Duodenal mucosa (tissue), 2 donors: Measurements from ENCODE around the gene GNB3.
"Not testable (repeated sequence)": the region's sequence is repeated elsewhere in the genome, so short reads cannot be mapped to it uniquely, and the experiment has no call there.

Source experiments
- H3K27ac ChIP-seq: one replicate; pipeline ENCODE4 v1.7.0; 2013; ENCODE audit warnings: low read depth, low read length
- H3K27me3 ChIP-seq, 2 donors: one replicate each; pipeline ENCODE4 v1.7.0; 2013; ENCODE audit warnings: low read length in 2 of 2, control low read depth in 1 of 2; ENCODE audit not compliant: insufficient read depth in 2 of 2, control insufficient read depth in 1 of 2
- H3K36me3 ChIP-seq, 2 donors: one replicate each; pipeline ENCODE4 v1.7.0; 2013; ENCODE audit warnings: low read length in 2 of 2, control low read depth in 1 of 2; ENCODE audit not compliant: insufficient read depth in 2 of 2, control insufficient read depth in 1 of 2
- H3K4me1 ChIP-seq, 2 donors: one replicate each; pipeline ENCODE4 v1.7.0; 2013; ENCODE audit warnings: low read length in 2 of 2, control low read depth in 1 of 2; ENCODE audit not compliant: insufficient read depth in 2 of 2, control insufficient read depth in 1 of 2
- H3K4me3 ChIP-seq, 2 donors: one replicate each; pipeline ENCODE4 v1.7.0; 2013; ENCODE audit warnings: low read length in 2 of 2, low read depth in 1 of 2
- H3K9ac ChIP-seq, 2 donors: one replicate each; pipeline ENCODE4 v1.7.0; 2013; ENCODE audit warnings: low read length in 2 of 2, low read depth in 1 of 2
- H3K9me3 ChIP-seq, 2 donors: one replicate each; pipeline ENCODE4 v1.7.0; 2013; ENCODE audit warnings: low read length in 2 of 2, control low read depth in 1 of 2; ENCODE audit not compliant: control insufficient read depth in 1 of 2

The GNB3 gene

DNA sequence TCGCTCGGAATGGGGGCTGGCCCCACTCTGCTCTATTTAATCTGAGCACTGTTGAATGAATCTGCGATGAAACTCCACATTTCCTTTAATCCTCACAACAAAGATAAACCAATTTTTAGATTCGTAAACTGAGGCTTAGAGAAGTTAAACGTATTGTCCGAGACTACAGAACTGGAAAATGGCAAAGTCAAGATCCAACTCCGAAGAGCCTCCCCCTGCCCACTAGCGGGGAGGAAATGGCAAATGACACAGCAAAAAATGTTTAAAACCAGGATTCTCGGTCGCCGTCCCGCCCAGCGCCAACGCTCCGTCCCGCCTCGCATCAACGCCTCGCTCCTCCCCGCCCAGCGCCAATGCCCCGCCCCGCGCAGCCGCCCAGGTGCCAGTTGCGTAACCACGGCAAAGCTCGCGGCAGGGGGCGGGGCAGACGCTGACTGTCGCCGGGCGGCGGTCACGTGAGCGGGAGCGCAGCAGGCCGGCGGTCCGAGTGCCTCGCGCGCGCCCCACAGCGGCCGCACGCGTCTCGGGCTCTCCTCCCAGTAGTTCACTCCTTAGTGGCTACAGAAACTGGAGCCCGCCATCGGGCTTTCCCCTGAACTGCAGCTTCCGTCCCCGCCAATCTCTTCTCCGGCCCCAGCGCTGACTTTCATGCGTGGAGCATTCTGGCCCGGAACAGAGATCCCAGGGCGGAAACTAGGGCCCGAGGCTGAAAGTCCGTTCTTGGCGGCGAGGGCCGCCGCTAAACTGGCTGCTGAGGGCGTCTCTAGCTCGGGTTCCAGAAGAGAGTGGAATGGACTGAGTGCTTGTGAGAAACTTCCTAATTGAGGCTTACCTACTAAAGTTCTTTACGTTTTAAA, 50.3 kb downstream of the GNB3 start:
- Histone ChIP-seq H3K36me3 (no peaks in the 10 kb centered on the region), H3K9me3 (no peaks in the 10 kb centered on the region), H3K27ac (peak overlapping the region; percentile 84), H3K4me1 (peaks cover 9 to 11% of the 10 kb centered on the region in 2 donors), H3K27me3 (no peaks in the 10 kb centered on the region), H3K9ac (peak overlapping the region; percentile 77 to 84), H3K4me3 (peak overlapping the region; percentile 67 to 70)

DNA sequence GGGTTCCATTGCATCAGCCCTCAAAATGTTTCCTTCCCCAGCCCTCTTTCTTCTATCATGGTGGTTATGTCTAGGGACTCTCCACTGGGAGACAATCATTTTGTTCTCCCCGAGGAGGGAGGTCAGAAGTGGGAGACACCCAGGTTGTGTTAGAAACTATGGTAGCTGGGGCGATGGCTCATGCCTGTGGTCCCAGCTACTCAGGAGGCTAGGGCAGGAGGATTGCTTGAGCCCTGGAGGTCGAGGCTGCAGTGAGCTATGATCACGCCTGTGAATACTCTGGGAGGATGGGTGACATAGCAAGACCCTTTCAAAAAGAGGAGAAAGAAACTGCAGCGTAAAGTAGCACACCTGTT, 50.9 kb downstream of the GNB3 start:
- H3K27me3 ChIP-seq: no peaks in the 10 kb centered on the region

DNA sequence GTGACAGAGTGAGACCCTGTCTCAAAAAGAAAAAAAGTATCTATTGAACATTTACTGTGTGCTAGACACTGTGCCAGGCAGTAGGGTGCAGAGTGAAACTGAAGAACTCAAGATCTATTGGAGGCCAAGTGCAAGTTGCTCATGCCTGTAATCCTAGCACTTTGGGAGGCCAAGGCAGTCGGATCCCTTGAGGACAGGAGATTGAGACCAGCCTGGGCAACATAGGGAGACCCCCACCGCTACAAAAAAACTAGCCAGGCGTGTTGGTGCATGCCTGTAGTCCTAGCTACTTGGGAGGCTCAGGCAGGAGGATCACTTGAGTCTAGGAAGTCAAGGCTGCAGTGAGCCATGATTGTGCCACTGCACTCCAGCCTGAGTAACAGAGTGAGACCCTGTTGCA, 52.0 kb downstream of the GNB3 start:
- peaks cover 9 to 11% of the 10 kb centered on the region in 2 donors for H3K4me1 ChIP-seq
- H3K9ac ChIP-seq, H3K27me3 ChIP-seq, H3K36me3 ChIP-seq, H3K27ac ChIP-seq, H3K4me3 ChIP-seq, H3K9me3 ChIP-seq: not testable (repeated sequence)

More for the DNA sequence above, 50.9 kb downstream of the GNB3 start:
- Histone ChIP-seq H3K36me3 (no peaks in the 10 kb centered on the region), H3K27ac (peak overlapping the region; percentile 84), H3K9me3 (no peaks in the 10 kb centered on the region), H3K4me3 (peak overlapping the region; percentile 63 to 67), H3K4me1 (peaks cover 9 to 11% of the 10 kb centered on the region in 2 donors), H3K9ac (peak overlapping the region; percentile 77 to 82)

DNA sequence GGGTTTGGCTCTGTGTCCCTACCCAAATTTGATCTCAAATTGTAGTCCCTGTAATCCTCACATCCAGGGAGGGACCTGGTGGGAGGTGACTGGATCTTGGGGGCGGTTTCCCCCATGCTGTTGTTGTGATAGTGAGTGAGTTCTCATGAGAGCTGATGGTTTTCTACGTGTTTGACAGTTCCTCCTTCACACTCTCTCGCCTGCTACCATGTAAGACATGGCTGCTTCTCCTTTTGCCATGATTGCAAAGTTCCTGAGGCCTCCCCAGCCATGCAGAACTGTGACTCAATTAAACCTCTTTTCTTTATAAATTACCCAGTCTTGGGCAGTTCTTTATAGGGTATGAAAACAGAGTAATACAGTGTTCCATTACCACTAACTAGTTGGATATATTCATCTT, 53.6 kb downstream of the GNB3 start:
- no peaks in the 10 kb centered on the region for H3K36me3 ChIP-seq
- no peak overlapping the region for H3K9ac ChIP-seq
- peaks cover 9 to 13% of the 10 kb centered on the region in 2 donors for H3K4me1 ChIP-seq
- H3K27ac ChIP-seq: no peak overlapping the region
- H3K4me3 ChIP-seq: no peak overlapping the region
- no peaks in the 10 kb centered on the region for H3K9me3 ChIP-seq
- no peaks in the 10 kb centered on the region for H3K27me3 ChIP-seq
